ENCODE results near the gene QSOX2.

QSOX2 gene

DNA sequence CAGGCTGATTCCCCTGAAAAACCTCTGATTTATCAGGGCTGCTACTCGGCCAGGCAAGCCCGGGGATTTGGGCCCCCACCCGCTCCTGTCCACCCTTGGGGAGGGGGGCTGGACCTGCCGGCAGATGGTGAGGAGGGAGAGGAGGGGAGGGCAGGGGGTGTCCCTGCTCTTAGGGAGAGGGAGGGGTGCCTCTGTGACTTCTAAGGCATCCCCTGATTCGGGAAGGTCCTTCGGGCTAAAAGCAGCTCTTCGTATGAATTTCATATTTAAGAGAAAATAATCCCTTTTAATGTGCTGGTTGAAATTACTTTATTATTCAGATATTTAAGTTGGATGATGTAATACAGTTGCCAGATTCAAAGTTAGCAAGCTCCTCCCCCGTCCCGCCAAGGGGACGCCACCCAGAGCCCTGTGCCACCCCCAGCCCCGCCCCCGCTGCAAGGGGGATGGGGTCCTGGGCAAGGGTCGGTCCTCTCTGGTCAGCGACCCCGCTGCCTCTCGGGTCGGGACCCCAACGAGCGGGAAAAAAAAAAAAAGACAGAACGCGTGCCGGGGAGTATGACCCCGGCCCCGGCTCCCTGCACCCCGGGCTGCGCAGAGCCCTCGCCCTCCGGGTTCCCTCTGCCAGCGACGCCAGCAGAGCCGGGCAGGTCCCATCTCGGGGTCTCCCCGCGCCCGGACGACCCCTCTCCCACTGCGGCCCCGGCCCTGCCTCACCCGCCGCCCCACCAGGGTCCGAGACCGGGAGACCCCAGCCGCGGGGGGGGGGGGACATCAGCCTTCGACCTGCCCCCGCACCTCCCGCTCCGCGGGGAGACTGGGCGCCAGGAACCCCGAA lies 53.1 kb downstream of the QSOX2 start:
- no peak for DNase-seq

DNA sequence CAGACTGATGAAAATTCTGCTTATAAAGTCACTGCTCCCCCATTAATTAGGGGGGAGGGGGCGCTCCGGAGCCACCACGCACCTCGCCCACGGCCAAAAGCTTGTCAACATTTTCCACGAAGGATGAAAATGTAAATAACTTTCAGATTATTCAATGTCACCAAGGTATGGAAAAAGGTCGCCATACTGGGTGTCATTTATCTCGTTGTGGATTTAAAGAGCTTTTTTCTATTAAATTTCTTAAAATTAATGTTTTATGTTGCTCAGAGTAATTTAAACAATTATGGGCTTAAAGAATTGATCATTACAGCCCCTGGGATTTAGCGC lies 53.7 kb downstream of the QSOX2 start:
- DNase-seq = no peak

DNA sequence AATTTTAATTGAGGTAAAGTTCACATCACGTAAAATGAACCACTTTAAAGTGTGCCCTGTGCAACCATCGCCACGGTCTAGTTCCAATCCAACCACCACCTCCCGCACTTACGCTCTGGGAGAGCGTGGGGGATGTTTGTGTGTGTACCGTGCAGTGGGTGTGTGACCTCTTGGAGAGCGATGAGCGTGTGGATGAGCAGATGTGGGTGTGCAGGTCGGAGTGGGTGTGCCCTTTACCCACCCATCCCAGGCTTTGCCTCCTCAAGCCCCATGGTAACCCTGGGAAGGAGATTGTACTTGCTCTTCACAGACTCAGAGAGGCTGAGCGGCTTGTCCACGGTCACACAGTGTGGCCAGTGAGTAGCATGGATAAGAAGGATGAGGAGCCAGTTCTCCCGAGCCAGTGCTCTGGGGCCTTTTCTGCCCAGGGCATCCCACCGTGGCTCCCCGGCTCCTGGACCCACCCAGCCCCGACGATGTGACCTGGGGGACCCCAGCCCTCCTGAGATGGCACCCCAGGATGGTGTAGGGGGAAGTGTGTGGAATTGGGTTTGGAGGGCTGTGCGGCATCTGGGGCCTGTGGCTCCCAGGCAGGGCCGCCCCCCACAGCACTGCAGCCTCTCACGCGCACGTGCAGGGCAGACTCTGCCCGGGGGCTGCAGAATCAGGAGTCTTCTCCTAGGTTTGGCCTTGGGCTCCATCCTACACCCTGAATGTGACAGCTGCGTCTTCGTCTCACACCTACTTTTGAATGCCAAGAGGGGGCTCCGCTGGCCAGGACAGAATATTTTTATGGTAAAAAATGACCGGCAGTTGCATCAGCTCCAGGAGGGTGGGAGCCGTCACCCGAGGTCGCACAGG lies 54.3 kb downstream of the QSOX2 start:
- DNase-seq = no peak

DNA sequence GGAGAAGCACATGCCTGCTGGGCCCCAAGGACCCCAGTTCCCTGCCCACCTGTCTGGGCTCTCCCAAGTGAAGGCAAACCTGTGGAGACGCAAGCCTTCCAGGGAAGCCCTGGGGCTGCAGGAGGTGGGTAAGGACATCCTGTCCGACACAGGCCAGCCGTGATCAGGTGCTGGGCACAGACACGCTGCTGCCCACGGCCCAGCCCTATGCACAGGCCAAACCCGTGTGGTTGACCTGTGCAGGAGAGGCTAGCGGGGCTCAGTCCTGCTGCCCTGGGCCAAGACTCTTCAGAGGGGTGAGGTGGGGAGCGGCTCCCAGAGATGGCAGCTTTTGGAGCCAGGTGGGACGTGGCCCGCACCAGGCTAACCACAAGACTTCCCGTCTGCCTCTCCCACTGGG lies 55.0 kb downstream of the QSOX2 start:
- DNase-seq = no peak

DNA sequence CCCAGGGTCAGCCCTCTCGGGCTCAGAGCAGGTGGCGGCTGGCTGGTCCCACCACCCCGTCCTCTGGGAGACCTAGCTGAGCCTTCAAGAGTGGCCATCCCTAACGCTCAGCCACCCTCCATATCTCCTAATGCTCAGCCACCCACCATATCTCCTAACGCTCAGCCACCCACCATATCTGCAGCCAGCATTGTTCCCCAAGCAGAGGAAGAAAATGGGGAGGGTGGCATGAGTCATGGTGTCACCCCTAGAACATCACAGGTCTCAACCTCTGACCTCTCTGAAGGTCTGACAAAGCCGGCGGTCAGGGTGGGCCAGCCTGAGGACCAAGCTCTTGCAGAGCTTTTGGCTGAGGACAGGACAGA lies 55.4 kb downstream of the QSOX2 start:
- DNase-seq = no peak

DNA sequence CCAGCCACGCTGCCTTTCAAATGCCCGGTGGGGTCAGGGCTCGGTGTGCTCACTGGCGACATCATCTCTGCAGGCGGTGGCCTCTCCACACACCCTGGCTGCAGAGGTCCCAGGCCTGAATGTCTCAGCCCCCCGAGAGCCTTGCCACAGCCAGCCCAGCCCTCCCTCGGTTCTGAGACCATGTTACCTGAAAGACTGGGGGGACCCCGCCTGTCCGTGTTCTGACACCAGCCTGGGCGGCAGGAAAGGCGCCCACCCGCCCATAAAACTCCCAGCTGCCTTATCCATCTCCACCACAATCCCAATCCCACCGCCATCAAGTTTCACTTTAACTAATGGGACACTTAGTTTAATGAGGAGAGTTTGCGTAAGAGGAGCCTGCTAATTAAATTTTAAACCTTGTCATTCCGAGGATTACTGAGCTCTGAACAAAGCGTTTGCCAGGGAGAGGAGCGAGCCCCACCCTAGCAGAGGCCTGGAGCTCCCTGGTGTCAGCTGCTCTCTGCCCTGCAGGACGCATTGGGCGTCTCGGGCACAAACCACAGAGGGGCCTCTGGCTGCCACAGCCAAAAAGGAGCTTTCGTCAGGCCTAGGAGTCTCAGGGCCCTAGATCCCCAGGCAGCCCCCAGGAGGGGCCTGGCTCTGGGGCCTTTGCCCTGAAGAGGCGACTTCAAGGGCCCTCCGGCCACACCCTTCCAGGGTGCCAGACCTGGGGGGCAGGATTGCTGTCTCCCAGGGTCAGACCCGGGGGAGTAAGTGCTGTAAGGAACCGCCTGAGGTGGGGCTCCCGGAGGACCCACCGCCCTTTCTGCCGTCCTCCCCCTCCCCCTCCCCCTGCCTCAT lies 56.0 kb downstream of the QSOX2 start:
- no peak for DNase-seq

DNA sequence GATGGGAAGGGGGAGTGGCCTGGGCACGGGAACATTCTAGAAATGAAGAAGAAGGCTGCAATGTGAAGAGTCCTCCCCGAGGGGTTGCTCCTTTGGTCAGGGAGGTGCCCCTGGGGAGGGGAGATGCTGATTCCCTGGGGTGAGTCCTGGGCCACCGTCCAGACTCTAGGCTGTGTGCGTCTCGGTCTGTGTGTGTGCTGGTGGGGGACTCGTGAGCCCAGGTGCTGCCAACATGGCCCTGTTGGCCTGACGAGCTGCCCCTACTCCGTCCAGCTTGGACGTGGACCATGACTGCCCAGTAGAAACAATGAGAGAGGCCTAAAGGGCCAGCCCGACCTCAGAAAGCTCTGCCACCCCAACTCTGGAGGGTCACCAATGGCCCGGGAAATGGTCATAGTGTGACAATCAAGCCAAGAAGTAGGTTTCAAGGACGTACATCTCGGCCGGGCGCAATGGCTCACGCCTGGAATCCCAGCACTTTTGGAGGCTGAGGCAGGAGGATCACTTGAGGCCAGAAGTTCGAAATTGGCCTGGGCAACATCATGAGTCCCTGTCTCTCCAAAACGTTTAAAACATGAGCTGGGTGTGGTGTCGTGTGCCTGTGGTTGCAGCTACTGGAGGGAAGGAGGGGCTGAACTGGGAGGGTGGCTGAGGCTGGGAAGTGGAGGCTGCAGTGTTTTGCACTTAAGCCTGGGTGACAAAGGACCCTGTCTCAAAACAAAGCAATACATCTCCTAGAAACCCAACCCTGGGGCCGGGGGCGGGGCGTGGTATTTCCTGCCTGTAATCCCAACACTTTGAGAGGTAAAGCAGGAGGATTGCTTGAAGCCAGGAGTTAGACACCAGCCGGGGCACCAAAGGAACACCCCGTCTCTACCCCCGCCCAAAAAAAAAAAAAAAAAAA lies 57.7 kb downstream of the QSOX2 start:
- DNase-seq = no peak

DNA sequence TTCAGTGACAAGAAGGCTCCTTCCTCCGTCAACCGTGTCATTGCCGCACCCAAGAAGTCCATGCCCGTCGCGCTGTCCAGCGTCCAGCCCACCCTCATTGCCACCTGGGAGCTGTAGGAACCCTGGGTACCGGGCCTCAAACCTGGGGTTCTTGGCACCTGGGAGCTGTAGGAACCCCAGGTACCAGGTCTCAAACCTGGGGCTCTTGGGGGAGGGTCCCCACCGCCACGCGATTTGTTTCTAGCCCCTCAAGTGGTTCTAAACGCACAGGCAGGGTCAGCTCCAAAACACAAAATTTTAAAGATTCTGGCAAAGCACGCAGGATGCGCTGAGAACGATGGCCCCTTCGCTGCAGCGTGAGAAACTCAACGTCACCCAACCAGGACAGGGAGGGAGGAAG lies 58.4 kb downstream of the QSOX2 start:
- DNase-seq = no peak

DNA sequence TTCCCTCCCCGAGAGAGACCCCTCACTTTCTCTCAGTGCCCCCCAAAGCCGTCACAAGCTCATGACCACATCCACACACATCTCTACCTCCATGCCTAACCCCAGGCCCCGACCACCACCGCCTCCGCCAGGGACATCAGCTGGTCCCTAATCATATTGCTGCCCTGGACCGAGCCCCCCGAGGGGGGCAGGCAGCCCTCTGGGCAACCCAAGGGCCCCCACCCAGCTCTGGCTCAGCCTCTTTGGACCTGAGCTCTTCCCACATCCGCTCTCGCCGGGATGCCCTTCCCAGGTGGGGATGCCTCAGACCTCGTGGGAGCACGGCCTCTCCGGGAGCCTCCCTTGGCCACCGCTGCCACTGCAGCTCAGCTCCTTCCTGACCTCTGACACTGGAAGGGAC lies 59.2 kb downstream of the QSOX2 start:
- no peak for DNase-seq

DNA sequence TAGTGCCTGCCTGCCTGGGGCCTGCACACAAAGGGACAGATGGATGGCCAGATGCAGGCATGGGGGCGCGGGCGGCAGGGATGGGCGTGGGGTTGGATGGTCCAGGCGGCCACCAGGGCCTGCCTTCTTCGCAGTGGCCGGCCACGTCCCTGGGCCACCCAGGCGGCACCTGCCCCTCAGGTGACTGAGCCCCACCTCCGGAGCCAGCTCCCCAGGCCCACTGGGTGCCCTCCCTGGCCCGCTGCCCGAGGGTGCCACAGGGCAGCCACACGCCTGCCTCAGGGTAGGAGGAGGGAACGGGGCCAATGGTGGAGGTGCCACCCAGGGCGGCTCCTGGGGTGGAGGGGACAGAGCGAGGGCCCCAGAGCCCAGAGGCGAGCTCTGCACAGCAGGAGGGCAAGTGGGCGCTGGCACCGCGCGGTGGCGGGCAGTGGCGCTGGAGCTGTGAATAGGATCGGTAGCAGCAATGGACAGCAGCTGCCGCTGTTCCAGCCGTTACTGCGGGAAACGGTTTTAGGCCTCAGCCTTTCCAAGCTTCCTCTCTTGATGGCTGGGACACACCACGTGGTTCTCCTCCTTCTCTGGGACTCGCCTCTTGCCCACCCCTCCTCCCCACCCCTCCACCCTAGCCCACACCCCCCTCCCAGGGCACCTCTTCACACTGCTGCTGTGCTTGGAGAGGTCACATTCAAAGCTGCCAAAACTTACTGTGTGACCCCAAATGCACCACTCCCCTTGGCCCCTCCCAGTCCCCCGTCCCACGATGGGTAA lies 59.8 kb downstream of the QSOX2 start:
- DNase-seq = no peak

DNA sequence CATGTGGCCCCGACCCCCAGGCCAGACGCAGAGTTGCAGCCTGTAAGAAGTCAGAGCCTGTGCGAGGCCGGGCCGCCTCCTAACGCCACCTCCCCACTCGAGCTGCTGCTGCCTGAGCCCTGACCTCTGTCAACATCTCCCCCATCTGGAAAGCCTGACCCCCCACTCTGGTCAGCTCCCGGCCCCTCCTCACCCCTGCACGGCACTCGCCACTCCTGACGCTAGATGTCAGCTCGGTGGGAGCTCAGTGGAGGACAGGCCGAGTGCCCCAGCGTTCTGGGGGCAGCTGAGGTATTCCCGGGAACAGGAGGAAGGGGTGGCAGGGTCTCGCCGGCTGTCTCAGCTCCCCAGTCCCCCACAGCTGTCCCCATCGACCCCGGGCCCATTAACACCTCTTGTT lies 60.5 kb downstream of the QSOX2 start:
- DNase-seq = no peak

DNA sequence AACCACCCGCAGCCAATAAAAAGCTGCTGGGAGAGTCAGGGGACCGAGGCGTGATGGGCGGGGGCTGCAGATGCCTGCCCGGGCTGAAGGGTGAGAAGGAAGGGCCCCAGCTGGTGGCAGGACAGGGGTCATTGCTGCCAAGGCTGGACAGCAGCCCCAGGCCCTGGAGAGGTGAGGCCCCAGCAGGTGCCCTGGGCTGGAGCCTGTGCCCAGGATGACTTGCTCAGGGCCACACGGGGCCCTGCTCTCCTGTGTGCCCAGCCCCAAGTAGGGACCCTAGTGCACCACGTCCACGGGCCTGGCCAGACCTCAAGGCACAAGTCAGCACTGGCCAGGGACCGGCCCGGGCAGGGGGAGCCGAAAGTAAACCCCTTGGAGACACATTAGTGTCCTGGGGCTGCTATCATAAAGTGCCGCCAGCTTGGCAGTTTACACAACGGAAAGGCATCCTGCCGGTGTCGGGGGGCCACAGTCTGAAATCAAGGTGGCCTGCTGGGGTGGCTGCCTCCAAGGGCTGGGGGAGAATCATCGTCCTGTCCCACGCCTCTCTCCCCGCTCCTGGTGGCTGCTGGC lies 62.7 kb downstream of the QSOX2 start:
- DNase-seq = no peak

DNA sequence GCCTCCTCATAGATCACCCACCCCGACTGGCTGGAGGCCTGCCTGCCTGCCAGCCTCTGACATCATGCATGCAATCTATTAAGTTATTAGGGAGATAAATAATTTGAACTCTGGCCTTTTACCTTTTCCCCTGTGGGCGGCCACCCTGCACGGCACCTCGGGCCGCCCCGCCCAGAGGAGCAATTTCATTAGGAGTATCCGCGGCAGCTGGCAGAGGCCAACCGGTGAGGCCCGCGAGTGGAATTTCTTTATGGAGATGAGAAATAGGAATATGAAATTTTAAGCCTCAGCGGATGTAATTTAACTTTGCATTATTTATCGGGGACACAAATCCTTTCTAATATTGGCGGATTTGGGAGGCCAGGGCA lies 63.2 kb downstream of the QSOX2 start:
- no peak for DNase-seq

DNA sequence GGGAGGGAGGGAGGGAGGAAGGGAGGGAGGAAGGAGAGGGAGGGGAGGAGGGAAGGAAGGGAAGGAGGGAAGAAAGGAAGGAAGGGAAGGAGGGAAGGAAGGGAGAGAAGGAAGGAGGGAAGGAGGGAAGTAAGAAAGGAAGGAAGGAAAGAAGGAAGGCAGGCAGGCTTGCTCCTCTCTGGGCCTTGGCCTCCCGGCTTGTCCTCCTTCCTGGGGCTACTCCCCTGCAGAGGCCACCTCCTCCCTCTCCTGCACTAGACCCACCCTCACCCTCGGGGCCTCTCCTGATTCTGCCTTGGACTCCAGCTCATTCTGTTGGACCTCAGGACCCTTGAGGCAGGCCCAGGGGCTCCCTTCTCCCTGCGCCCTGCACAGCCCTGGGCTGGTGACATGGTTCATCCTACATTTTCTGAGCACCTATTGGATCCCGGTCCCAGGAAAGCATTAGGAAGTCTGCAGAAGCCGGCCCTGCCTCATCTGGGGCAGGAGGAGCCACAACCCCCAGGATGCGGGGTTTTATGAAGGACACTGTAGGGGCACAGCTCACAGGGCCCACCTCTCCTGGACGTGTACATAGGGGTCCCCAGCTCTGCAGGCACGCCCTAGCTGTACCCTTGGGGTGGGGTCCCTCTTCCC lies 63.7 kb downstream of the QSOX2 start:
- DNase-seq = no peak

DNA sequence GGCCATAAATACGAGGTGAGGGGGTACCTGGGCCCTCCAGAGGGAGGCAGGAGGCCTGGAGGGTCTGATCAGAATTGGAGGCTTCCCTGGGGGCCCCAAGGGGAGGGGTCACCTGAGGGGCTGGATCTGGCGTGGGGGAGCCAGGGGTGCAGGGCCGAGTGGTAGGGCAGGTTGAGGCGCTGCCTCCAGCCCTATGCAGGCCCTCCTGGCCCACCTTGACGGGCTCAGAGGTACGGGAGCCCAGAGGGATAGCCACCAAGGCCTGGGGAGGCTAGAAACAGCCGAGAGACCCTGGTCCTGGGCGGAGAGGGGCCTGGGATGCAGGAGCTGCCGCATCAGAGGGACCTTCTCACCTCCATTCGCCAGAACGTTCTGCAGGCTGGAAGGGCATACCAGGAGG lies 65.0 kb downstream of the QSOX2 start:
- DNase-seq = no peak

DNA sequence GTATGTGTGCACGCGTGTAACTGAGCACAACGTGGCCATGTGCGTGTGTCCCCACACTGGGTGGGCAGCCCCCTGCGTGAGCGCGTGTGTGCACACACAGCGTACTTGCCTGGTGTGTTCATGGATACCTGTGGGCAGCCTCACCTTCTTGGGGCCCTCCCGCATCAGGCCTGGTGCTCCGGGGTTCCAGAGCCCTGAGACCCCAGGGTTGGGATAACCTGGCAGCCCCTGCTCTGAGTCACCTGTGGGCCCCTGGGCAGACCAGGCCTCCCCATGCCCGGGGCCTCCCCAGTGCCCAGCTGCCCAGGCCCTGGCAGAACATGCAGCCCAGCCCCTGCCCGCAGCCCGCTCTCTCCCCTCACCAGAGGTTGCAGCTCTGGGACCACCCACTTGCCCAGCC lies 65.9 kb downstream of the QSOX2 start:
- DNase-seq = no peak

DNA sequence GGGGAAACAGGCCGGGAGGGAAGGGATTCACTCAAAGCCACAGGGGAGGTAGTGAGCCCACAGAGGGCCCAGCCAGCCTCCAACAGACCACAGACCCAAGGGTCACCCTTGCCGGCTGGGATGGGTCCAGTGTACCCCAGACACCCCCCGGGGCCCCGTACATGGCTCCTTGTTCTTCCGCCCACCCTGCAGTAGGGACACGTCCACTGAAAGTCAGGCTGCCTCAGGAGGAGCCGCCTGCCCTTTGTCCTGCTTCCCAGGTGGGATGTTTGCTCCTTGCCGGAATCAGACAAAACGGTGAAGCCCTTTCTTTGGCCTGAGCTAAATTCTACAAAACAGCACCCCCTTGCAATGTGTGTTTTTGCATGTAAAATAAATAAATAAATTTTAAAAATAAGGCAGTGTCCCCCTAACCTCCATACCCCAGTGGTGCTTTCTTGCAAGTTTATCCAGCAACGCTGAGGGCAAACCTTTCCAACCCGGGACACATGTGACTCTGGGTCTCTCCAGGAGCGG lies 66.5 kb downstream of the QSOX2 start:
- no peak for DNase-seq

DNA sequence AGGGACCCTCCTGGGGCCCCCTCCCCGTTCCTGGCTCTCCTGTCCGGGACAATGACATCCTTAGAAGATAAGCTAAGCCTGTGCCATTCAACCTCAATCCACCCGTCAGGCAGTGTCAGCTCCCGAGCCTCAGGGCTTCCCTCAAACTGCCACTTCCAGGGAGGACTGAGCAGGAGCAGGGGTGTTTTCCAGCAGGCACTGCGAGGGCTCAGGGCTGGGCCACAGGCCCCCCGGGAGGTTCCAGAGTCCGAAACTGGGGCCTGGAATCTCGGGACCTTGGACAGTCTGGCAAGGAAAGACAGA lies 66.9 kb downstream of the QSOX2 start:
- no peak for DNase-seq

DNA sequence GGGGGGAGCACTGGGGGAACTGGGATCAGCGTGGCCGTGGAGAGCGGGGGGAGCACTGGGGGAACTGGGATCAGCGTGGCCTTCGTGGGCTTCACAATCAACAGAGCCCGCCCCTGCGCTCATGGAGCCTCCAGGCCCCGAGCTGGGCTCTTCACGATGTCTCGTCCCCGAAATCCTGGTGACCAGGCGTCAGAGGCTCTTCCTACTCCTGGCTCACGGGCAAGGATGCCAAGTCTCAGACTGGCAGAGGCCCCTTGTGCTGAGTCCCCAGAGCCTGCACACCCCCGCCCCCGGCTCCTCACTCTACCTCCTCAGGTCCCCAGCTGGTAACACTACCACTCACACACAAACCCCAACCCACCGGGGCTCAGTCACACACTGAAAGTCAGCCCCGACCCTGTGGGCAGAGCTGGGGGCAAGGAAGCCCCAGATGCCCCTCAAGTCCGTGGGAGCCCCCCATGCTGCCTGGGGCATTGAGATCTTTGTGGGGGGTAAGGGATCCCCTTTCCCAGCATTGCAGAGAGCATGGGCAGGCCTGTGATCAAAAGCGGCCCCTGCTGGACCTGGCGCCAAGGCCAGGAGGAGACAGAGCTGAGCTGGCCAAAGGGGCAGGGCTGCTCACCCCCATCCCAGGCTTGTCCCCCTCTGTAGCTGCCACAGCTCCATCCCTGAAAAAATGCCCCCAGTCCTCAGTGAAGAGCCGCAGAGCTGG lies 67.4 kb downstream of the QSOX2 start:
- DNase-seq = no peak

All from anterior cingulate cortex (tissue), 58 donors.